Ishikawa (cell line): ENCODE data around the gene PPP1R9B.

Experiments used
- CEBPB ChIP-seq: IDR thresholded peaks from 2 replicates; pipeline ENCODE4 v1.6.1; 2012
- EGR1 ChIP-seq: IDR thresholded peaks from 2 replicates; pipeline ENCODE4 v1.6.1; 2012
- EP300 ChIP-seq: IDR thresholded peaks from 2 replicates; pipeline ENCODE4 v1.6.1; 2012; ENCODE audit warnings: borderline replicate concordance
- RAD21 ChIP-seq: IDR thresholded peaks from 2 replicates; pipeline ENCODE4 v1.6.1; 2012; ENCODE audit warnings: low read depth
- REST ChIP-seq: IDR thresholded peaks from 2 replicates; pipeline ENCODE4 v1.6.1; 2012; ENCODE audit warnings: low read depth, mild to moderate bottlenecking
- TAF1 ChIP-seq: IDR thresholded peaks from 2 replicates; pipeline ENCODE4 v1.6.1; 2012; ENCODE audit warnings: low read depth, mild to moderate bottlenecking
- TCF12 ChIP-seq: IDR thresholded peaks from 2 replicates; pipeline ENCODE4 v1.6.1; 2012; ENCODE audit warnings: low read depth
- YY1 ChIP-seq: IDR thresholded peaks from 2 replicates; pipeline ENCODE4 v1.6.1; 2012; ENCODE audit warnings: low read depth
- TF ChIP-seq, protein P1 (sequence below): IDR thresholded peaks from 2 replicates; pipeline ENCODE4 v1.6.1; 2012
- TF ChIP-seq, protein P2 (sequence below): IDR thresholded peaks from 2 replicates; pipeline ENCODE4 v1.6.1; 2012

DNA sequence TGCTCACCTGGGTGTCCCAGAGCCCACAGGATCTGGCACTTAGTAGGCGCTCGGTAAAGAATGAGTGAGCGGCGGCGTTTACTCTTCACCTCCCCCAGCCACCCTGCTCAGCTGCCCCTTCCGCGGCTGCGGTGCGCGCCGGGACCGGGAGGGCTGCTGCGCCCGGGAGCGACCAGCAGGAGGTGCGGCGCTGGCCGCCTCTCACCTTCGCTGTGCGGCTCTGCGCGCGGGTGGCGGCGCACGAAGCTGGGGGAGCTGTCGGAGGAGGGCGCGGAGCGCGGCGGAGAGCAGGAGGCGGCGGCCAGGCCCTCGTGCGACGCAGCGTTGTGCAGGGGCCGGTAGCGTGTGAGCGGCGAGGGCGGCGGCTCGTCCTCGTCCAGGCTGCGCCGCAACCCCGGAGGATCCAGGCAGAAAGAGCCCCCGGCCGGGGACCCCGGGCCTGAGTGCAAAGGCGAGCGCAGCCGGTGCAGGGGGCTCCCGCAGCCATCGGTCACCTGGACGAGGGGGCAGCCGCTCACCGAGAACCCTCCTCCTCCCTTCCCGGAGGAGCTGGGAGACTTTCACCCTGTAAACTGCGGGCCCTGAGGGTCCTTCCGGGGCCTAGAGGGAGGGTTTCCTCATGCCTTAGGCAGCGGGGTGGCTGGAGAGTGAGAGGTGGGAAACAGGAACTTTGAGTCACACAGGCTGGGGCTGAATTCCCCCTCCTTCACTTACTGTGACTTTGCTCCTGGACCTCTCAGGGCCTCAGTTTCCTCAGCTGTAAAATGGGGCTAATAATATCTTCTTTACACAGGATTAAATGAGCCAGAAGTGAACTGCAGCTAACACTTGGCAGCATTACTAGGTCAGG is 33.0 kb downstream of the PPP1R9B start:
- TF ChIP-seq YY1, result no peak
- TF ChIP-seq, protein P1, sequence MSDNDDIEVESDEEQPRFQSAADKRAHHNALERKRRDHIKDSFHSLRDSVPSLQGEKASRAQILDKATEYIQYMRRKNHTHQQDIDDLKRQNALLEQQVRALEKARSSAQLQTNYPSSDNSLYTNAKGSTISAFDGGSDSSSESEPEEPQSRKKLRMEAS, result no peak
- no peak for TF ChIP-seq EGR1
- no peak for TF ChIP-seq CEBPB
- TF ChIP-seq REST, result no peak
- TF ChIP-seq TCF12, result no peak
- TF ChIP-seq, protein P2, sequence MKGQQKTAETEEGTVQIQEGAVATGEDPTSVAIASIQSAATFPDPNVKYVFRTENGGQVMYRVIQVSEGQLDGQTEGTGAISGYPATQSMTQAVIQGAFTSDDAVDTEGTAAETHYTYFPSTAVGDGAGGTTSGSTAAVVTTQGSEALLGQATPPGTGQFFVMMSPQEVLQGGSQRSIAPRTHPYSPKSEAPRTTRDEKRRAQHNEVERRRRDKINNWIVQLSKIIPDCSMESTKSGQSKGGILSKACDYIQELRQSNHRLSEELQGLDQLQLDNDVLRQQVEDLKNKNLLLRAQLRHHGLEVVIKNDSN, result no peak
- TF ChIP-seq EP300, result no peak
- TF ChIP-seq TAF1, result no peak
- no peak for TF ChIP-seq RAD21
